ENCODE measurements around the gene WNT5B.

GRCh38 chr12:1665366-1665765 lies 36.3 kb downstream of the WNT5B start:
- TF ChIP-seq CTCF (IDR thresholded peaks at IDR 0.05): no peak
- no peak for TF ChIP-seq POLR2A (IDR thresholded peaks at IDR 0.05)

Data from heart left ventricle (tissue), 13 donors.